Activated gamma-delta T cell treated with Interleukin-2 at 50 U/mL for 16 hours (primary cell): ENCODE measurements around the gene PPP1R3G.
"Not testable (repeated sequence)": the region's sequence is repeated elsewhere in the genome, so short reads cannot be mapped to it uniquely, and the experiment has no call there.

Experiments
- DNase-seq: peaks from one replicate; pipeline ENCODE4 v3.0.0-alpha.2; 2020

The PPP1R3G gene

GRCh38 chr6:5096482-5096881 lies 11.3 kb downstream of the PPP1R3G start:
- no peak for DNase-seq

- DNase-seq = no peak
These were observed 13.5 kb downstream of the PPP1R3G start for GRCh38 chr6:5098501-5099270.

DNA sequence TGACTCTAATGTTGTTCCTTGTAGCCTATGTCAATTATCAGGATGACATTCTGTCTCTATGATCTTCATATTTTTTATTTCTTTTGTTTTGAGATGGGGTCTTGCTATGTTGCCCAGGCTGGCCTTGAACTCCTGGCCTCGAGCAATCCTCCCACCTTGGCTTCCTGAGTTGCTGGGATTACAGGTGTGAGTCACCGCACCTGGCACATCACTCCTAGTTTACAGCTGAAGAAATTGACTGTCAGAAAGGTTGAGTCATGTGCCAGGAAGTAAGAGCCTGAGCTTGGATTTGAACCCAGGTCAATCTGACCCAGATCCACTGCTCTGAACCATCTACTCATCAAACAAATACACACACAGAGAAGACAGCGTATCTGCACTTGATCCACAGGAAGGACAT lies 14.4 kb downstream of the PPP1R3G start:
- DNase-seq = no peak

DNA sequence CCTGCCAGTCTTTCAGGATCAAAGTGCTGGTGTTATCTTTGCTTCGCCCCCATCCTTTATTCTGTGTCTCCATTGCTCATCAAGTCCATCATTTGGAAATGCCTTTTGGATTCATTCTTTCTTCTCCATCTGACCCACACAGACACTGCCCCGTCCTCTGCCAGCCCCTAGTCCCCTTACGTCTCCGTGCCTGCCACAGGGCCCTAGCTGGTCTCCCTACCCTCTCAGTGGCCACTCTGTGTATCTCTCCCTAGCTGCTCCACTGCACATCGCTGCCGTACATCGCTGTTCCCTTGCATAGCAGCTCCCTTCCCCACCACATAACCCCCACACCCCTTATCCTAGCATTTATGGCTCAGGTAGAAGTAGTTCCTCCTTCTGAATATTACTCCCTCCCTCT lies 15.7 kb downstream of the PPP1R3G start:
- no peak for DNase-seq

DNA sequence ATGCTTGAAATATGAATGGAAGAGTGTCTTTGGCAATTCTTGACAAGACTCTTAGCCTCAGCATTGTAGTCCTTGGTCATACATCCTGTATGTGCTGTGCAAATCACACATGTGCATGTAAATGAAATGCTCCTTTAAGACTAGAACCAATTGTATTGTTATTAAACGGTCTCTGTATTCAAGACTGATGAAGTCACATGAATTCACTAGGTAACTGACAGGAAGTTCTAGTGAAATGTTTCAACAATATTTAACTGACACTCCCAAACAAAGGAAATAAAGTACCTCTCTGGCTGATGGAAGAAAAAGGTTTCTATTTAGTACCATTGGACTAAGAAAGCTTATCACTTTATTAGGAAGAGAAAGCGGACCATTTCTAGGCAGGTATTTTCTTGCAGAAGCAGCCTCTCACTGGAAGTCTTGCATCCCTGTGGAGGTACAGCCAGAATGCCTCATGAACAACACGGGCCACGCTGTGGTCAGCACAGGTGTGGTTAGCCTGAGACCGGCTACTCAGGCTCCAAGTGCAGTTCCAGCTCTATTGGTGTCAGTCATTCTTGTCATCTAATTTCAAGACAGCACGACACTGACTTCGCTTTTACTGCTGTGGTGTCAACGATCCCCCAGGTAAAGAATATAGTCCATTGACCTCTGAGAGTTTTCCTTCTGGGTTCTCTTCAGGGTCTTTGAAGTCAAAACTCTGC lies 17.3 kb downstream of the PPP1R3G start:
- no peak for DNase-seq

DNA sequence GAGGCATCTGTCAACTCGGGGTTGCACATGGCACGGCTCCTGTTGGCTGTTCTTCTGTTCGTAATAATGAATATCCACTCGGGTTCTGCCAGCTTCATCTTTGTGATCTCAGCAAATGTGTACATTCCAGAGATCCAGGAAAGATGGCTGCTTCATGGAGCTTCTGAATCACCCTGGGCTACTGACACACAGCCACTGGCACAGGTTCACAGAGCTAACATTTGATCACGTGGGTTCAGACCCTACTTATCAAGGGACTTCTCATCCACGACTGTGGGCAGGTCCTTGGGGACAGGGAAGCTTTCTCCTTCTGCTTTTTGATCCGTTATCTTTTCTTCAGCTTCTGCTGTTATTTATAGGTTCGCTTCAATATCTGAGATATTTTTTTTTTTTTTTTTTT lies 18.1 kb downstream of the PPP1R3G start:
- DNase-seq = no peak

DNA sequence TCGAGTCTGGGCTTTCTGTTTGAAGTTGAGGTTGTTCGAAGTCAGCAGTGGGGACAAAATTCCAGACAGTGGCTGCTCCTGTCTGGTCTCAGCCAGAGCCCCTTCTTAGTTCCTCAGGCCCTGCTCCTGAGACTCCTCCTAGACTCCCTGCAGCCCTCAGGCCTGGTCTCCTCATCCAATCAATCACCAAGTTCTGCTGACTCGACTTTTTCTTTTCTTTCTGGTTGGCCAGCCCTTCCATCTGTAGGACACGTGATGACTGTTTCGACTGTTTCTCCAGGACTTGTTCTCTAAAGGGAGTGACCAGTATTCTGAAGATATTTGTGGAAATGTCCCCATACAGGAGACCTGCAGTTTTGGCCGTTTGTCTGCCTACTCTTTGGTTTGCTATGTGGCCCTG lies 19.5 kb downstream of the PPP1R3G start:
- no peak for DNase-seq

- DNase-seq = no peak
These were observed 20.0 kb downstream of the PPP1R3G start for GRCh38 chr6:5105146-5105545.

DNA sequence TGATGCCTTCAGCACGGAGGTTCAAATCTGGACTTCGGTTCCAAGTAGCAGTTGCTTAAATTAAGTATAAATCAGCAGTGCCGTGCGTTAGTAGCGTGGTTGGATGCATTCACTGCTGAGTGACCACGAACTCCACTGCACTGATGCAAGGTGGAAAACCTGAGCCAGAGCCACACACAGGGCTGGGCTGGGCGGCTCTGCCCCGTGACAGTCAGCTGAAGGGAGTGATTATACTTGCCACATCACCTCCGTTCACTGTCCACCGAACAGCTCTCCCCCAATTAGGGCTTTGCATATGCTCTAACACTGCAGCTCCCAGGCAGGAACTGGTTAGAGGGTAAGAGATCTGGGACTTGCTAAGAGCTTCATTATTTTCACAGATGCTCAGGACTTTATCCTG lies 22.2 kb downstream of the PPP1R3G start:
- no peak for DNase-seq

GRCh38 chr6:5108068-5108467 lies 22.9 kb downstream of the PPP1R3G start:
- DNase-seq = no peak

DNA sequence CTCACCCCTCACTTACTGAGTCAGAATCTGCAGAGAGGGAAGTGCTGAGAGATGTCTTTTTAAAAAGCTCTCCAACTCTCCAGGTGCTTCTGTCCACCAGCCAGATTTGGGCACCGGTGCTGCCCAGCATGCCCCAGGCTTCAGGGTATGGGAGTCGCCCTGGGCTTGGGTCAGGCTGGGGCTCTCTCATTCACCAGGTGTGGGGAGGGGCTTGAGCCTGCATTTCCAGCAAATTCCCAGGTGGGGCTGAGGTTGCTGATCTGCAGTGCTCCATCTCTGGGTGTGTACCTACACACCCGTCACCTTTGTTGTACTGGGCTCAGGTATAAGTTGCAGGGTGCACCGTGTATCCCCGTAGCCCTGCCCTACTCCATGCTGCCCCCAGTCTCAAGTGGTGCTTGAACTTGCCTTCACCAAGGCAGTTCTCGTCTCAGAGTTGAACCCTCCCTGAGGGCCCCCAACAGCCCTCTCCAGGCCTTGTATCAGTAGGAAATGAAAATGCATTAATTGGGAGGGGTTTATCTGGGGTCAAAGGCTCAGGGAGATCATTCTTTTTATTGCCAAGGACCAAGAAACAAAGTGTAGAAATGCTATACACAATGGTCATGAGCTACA lies 23.5 kb downstream of the PPP1R3G start:
- no peak for DNase-seq

GRCh38 chr6:5109436-5109835 lies 24.3 kb downstream of the PPP1R3G start:
- no peak for DNase-seq

- no peak for DNase-seq
These were observed 25.1 kb downstream of the PPP1R3G start for GRCh38 chr6:5110246-5110645.

DNA sequence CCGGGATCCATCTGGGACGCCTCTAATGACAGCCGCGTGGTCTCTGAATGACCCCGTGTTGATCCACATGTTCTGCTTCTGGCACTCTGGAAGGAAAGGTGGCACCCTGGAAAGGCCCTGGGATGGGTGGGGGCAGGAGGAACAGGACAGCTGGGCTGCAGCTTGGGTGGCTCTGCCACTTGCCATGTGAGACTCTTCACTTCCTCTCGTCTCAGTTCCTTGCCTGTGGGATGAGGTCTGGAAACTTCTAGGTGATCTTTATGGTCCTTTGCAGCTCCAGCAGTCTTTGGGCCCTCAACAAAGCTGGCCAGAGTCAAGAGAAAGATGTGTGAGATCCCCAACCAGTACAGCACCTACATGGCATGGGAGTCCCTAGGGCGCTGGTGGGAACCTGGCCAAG lies 26.5 kb downstream of the PPP1R3G start:
- no peak for DNase-seq

- no peak for DNase-seq
These were observed 27.1 kb downstream of the PPP1R3G start for GRCh38 chr6:5112066-5112799.

GRCh38 chr6:5113096-5113495 lies 28.0 kb downstream of the PPP1R3G start:
- DNase-seq = no peak

DNA sequence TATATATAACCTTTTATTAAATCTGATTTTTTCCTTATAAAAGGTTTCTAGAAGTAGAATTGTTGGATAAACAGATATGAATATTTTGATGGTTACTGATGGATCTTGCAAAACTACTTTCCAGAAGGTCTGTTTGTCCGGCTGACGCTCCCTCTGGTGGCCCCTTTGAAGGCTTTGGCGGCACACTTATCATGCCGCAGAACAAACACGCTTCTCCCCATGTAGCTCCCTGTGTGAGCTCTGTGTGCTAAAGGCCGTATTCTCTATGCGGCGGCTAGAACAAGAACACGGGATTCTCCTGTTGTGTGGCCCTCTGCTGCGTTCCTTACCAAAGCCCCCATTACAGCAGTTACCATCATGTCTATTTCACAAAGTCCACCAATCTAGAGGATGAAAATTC lies 30.0 kb downstream of the PPP1R3G start:
- no peak for DNase-seq

GRCh38 chr6:5116243-5116991 lies 31.3 kb downstream of the PPP1R3G start:
- DNase-seq = no peak

DNA sequence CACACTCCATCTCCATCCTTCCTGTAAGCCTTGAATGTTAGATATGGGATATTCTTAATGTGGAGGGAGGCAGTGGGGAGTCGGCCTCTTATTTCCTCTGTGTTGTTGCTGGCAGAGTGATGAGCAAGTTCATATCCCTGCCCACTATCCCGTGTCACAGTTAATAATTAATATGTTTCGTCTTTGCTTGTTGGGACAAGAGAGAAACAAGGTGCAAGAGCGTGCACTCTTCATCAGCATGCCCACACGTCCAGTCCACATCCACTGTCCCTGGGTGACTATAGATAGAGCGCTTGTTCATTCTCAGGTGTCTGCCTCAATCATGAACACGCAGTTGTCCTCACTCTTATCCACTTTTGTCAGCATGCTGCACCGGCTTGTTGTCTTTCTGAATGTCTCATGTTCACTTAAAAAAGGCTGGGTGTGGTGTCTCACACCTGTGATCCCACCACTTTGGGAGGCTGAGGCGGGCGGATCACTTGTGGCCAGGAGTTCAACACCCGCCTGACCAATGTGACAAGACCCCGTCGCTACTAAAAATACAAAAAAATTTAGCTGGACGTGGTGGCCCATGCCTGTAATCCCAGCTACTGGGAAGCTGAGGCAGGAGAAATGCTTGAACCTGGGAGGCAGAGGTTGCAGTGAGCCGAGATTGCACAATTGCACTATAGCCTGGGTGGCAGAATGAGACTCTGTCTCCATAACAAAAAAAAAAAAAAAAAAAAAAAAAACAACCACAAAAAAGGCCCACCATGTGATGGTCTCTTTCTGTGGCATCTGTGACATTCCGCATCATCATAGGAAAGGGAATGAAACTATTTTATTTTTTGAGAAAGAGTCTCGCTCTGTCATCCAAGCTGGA lies 34.2 kb downstream of the PPP1R3G start:
- DNase-seq = no peak

DNA sequence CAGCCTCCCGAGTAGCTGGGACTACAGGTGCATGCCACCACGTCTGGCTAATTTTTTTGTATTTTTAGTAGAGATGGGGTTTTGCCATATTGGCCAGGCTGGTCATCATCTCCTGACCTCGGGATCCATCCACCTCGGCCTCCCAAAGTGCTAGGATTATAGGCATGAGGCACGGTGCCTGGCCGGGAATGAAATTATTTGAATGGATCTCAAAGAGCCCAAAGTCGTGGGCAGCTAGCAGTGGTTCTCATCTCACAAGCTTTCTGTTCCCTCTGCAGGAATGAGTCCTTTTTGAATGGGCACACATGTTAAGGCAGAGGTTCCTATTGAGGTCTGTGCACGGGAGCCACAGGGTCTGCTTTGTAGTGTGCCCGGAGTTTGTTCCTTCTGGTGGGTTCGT lies 34.9 kb downstream of the PPP1R3G start:
- DNase-seq = no peak

GRCh38 chr6:5120543-5120942 lies 35.4 kb downstream of the PPP1R3G start:
- DNase-seq = not testable (repeated sequence)

GRCh38 chr6:5121479-5121878 lies 36.3 kb downstream of the PPP1R3G start:
- DNase-seq = no peak
